Cardiac fibroblast (primary cell): ENCODE data around the gene RNASE11.
"Not testable (repeated sequence)": the region's sequence is repeated elsewhere in the genome, so short reads cannot be mapped to it uniquely, and the experiment has no call there.

ENCODE experiments used
- DNase-seq, 2 donors: peaks; one replicate each; pipeline versions ENCODE4 v3.0.0 to v3.0.0-alpha.2; 2010; ENCODE audit warnings: low read depth in 2 of 2
- H3K4me3 ChIP-seq, 2 donors: replicated peaks in 1 of 2; 1 replicate in 1 of 2; 2 replicates in 1 of 2; pipeline ENCODE4 v1.5.1; 2011; ENCODE audit warnings: low read depth in 2 of 2, low read length in 2 of 2, mild to moderate bottlenecking in 2 of 2, moderate library complexity in 1 of 2
- CTCF ChIP-seq: IDR thresholded peaks from one replicate; pipeline ENCODE4 v1.5.1; 2011; ENCODE audit warnings: low read depth, mild to moderate bottlenecking, low read length, inconsistent platforms

RNASE11 gene

GRCh38 chr14:20578784-20579502, 8.9 kb downstream of the RNASE11 start:
- DNase-seq: no peak
- no peak overlapping the region for H3K4me3 ChIP-seq

GRCh38 chr14:20578325-20578724, 9.5 kb downstream of the RNASE11 start:
- no peak for TF ChIP-seq CTCF
- no peak for DNase-seq
- H3K4me3 ChIP-seq: no peak overlapping the region

More at GRCh38 chr14:20578784-20579502, 8.9 kb downstream of the RNASE11 start:
- no peak for TF ChIP-seq CTCF

GRCh38 chr14:20572382-20572990, 15.3 kb downstream of the RNASE11 start:
- H3K4me3 ChIP-seq, DNase-seq: not testable (repeated sequence)

GRCh38 chr14:20570720-20571119, 17.1 kb downstream of the RNASE11 start:
- not testable (repeated sequence) for DNase-seq, H3K4me3 ChIP-seq

- not testable (repeated sequence) for DNase-seq, H3K4me3 ChIP-seq
These were observed 17.9 kb downstream of the RNASE11 start for GRCh38 chr14:20569865-20570264.

- no peak for DNase-seq
- TF ChIP-seq CTCF: no peak
- H3K4me3 ChIP-seq: no peak overlapping the region
These were observed 18.7 kb downstream of the RNASE11 start for GRCh38 chr14:20569066-20569465.

- no peak for DNase-seq
- no peak overlapping the region for H3K4me3 ChIP-seq
- no peak for TF ChIP-seq CTCF
These were observed 19.4 kb downstream of the RNASE11 start for GRCh38 chr14:20568393-20568792.

- H3K4me3 ChIP-seq, DNase-seq: not testable (repeated sequence)
These were observed 20.6 kb downstream of the RNASE11 start for GRCh38 chr14:20567199-20567598.

GRCh38 chr14:20564501-20564997, 23.3 kb downstream of the RNASE11 start:
- no peak for DNase-seq
- H3K4me3 ChIP-seq: no peak overlapping the region
- no peak for TF ChIP-seq CTCF
